Activated CD8-positive, alpha-beta T cell treated with anti-CD3 and anti-CD28 coated beads, Interleukin-2, amount 10 ng/mL, durations not matched to agents 7 days and 5 days (primary cell): ENCODE data around the gene ZC3H12A. TPM values are rescaled to one million over a fixed set of nuclear protein-coding genes. Genes with fewer than 3 reads are reported as not detected.
"Not testable (repeated sequence)": the region's sequence is repeated elsewhere in the genome, so short reads cannot be mapped to it uniquely, and the experiment has no call there.

ENCODE experiments used
- ATAC-seq: fragments of 150-1000 bp; cut with Tn5 transposase; one replicate; pipeline ENCODE4 v1.10.0; 2021; ENCODE audit warnings: moderate library complexity
- CTCF ChIA-PET: fragments of 350-600 bp; sonication (Branson Sonifier 250); formaldehyde crosslinking; loops from one replicate; lab custom pipeline; 2021; ENCODE audit warnings: antibody characterized with exemption; lab: Charles Lee
- POLR2A ChIA-PET: fragments of 350-600 bp; sonication (Branson Sonifier 250); formaldehyde crosslinking; loops from one replicate; lab custom pipeline; 2021; ENCODE audit warnings: antibody characterized with exemption; lab: Charles Lee
- DNase-seq: peaks from one replicate; pipeline ENCODE4 v3.0.0-alpha.2; 2020
- H3K27ac Mint-ChIP-seq: one replicate; pipeline ENCODE4 v1.8.0; 2021; ENCODE audit warnings: mild to moderate bottlenecking, mixed read lengths
- H3K27me3 Mint-ChIP-seq: one replicate; pipeline ENCODE4 v1.8.0; 2021; ENCODE audit warnings: low read depth, mixed read lengths
- H3K36me3 Mint-ChIP-seq: one replicate; pipeline ENCODE4 v1.8.0; 2021; ENCODE audit warnings: low read depth, mixed read lengths
- H3K4me1 Mint-ChIP-seq: one replicate; pipeline ENCODE4 v1.8.0; 2021; ENCODE audit warnings: low read depth, mixed read lengths
- H3K4me3 Mint-ChIP-seq: one replicate; pipeline ENCODE4 v1.8.0; 2021; ENCODE audit warnings: mild to moderate bottlenecking, mixed read lengths
- H3K9me3 Mint-ChIP-seq: one replicate; pipeline ENCODE4 v1.8.0; 2022; ENCODE audit warnings: mixed read lengths; ENCODE audit not compliant: insufficient read depth
- microRNA-seq: library from miRNA; unstranded; fragments of <30 nt; microRNA quantifications from one replicate; pipeline ENCODE4 v1.2.0, GENCODE V29; 2022
- total RNA-seq, 2 experiments: library from RNA; stranded (reverse); gene quantifications; one replicate each; pipeline ENCODE4 v1.2.3, GENCODE V29; 2021

ZC3H12A gene
- total RNA-seq, 2 experiments from 2014 or later, result 15.1 to 17.8 TPM

DNA sequence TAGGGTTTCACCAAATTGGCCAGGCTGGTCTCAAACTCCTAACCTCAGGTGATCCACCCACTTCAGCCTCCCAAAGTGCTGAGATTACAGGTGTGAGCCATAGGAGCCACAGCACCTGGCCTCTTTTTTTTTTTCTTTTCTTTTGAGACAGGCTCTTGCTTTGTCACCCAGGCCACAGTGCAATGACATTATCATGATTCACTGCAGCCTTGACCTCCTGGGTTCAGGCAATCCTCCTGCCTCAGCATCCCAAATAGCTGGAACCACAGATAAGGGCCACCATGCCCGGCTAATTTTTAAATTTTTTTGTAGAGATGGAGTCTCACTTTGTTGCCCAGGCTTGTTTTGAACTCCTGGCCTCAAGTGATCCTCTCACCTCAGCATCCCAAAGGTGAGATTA, 55.5 kb downstream of the ZC3H12A start:
- H3K4me1 Mint-ChIP-seq, ATAC-seq, CTCF ChIA-PET, H3K4me3 Mint-ChIP-seq, H3K9me3 Mint-ChIP-seq, H3K27ac Mint-ChIP-seq, H3K27me3 Mint-ChIP-seq, POLR2A ChIA-PET, H3K36me3 Mint-ChIP-seq, DNase-seq: not testable (repeated sequence)

DNA sequence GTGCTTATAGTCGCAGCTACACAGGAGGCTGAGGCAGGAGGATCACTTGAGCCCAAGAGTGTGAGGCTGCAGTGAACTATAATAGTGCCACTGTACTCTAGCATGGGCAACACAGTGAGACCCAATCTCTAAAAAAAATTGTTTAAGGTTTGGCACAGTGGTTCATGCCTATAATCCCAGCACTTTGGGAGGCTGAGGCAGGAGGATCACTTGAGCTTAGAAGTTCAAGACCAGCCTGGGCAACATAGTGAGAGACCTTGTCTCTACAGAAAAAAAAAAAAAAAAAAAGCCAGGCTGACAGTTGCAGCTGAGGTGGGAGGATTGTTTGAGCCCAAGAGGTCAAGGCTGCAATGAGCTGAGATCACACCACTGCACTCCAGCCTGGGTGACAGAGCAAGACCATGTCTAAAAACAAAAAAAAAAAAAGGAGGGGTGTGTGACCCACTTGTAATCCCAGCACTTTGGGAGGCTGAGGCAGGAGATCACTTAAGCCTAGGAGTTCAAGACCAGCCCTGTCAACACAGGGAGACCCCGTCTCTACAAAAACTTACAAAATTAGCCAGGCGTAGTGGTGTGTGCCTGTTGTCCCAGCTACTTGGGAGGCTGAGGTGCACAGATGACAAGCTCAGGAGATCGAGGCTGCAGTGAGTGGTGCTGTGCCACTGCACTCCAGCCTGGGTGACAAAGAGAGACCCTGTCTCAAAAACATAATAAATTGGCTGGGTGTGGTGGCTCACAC, 58.2 kb downstream of the ZC3H12A start:
- CTCF ChIA-PET, result interaction anchor here (0.7 kb wide), 1 partner anchor 900 kb away, joined by 3 read pairs; no protein-coding TSS in a partner anchor
- H3K27ac Mint-ChIP-seq, H3K4me3 Mint-ChIP-seq, H3K4me1 Mint-ChIP-seq, H3K27me3 Mint-ChIP-seq, H3K9me3 Mint-ChIP-seq, ATAC-seq, DNase-seq, POLR2A ChIA-PET: not testable (repeated sequence)
- peaks cover 30% of the 10 kb centered on the region for H3K36me3 Mint-ChIP-seq

DNA sequence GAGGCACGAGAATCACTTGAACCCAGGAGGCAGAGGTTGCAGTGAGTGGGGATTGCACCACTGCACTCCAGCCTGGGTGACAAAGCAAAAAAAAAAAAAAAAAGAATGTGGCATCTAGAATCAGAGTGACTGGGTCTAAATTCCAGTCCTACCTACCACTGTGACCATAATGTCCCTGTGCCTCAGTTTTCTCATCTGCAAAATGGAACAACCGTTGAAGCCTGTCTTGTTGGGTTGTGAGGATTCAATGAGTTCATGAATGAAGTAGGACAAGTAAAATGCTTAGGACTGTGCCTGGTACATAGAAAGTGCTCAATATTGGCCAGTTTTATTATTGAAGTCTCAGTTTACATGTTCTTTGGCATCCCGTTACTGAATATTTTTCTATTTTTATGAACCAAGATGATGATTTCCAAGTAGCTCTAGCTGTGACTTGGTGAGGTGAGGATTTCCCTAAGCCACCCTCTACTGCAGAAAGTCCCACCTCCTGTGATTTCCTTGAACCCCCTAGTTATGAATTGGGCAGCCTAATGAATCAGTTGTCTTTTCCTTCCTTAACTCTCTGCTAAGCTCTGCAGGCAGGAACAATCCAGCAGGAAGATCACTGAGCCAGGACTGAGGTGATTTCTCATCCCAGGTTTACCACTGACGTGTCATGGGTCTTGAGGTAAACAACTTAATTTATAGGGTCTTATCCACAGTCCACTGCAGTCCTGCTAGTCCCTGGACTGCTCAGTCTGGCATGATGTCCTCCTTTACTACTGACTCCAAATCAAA, 59.1 kb downstream of the ZC3H12A start:
- peaks cover 35% of the 10 kb centered on the region for H3K36me3 Mint-ChIP-seq
- peaks cover 7% of the 10 kb centered on the region for H3K4me1 Mint-ChIP-seq
- H3K4me3 Mint-ChIP-seq, result no peak overlapping the region
- no peak overlapping the region for H3K27ac Mint-ChIP-seq
- DNase-seq (no peak), ATAC-seq (no peak)
- ChIA-PET CTCF (interaction anchor here (1.5 kb wide), 1 partner anchor 19 kb away, joined by 5 read pairs; the partner anchor contains the start of gene MEAF6), POLR2A (no interaction called here)
- H3K9me3 Mint-ChIP-seq, result no peaks in the 10 kb centered on the region
- no peaks in the 10 kb centered on the region for H3K27me3 Mint-ChIP-seq

Small RNA genes lying within 50 kb of the gene (microRNA-seq; reads per million reads assigned to microRNA genes)
- gene MIR5581 (not detected), gene MIR6732 (not detected)

Other genes starting within 250 kb of the ZC3H12A start
- 10 to 100 TPM; 70.8 to 73.0 TPM for gene MEAF6, start 40.2 kb downstream of the ZC3H12A start, total RNA-seq
- gene SNIP1, start 79.7 kb downstream of the ZC3H12A start, total RNA-seq, result 10 to 100 TPM; 24.1 to 27.7 TPM
- gene DNALI1, start 82.4 kb downstream of the ZC3H12A start, total RNA-seq, result not detected
- 10 to 100 TPM; 50.8 to 54.4 TPM for gene GNL2, start 121.4 kb downstream of the ZC3H12A start, total RNA-seq
- not detected for gene RSPO1, start 160.3 kb downstream of the ZC3H12A start, total RNA-seq
- gene CDCA8, start 217.9 kb downstream of the ZC3H12A start, total RNA-seq, result 100 to 1,000 TPM in 1 of 2 experiments, 10 to 100 TPM in 1; 97.3 to 102 TPM